GM18861 (cell line): ENCODE data around the gene THAP9.
A peak's percentile ranks its signal among the peaks of the same experiment; 100 is the strongest.
"Not testable (repeated sequence)": the region's sequence is repeated elsewhere in the genome, so short reads cannot be mapped to it uniquely, and the experiment has no call there.

Experiments
- ATAC-seq: cut with Tn5 transposase; IDR thresholded peaks from one replicate; pipeline ENCODE4 v1.9.1; 2021; ENCODE audit not compliant: unreplicated experiment

THAP9 gene

GRCh38 chr4:82900411-82901182, at the start of gene THAP9:
TSS of gene THAP9 (plus strand) at chr4:82900735. CDS start at chr4:82900803, 68 bp downstream.
- peak; percentile 78 for ATAC-seq

- ATAC-seq = no peak
Observed at GRCh38 chr4:82851318-82851717, 49.2 kb upstream of the THAP9 start.

GRCh38 chr4:82851885-82852750, 48.4 kb upstream of the THAP9 start:
- no peak for ATAC-seq

GRCh38 chr4:82852751-82853285, 47.7 kb upstream of the THAP9 start:
- ATAC-seq = no peak

GRCh38 chr4:82860487-82860886, 40.0 kb upstream of the THAP9 start:
- not testable (repeated sequence) for ATAC-seq

- no peak for ATAC-seq
Observed at GRCh38 chr4:82861529-82861928, 39.0 kb upstream of the THAP9 start.

- ATAC-seq = no peak
Observed at GRCh38 chr4:82864336-82864979, 36.1 kb upstream of the THAP9 start.

- no peak for ATAC-seq
Observed at GRCh38 chr4:82865592-82865991, 34.9 kb upstream of the THAP9 start.

- not testable (repeated sequence) for ATAC-seq
Observed at GRCh38 chr4:82866033-82866432, 34.5 kb upstream of the THAP9 start.

- ATAC-seq = no peak
Observed at GRCh38 chr4:82866706-82867385, 33.7 kb upstream of the THAP9 start.

GRCh38 chr4:82868572-82868971, 32.0 kb upstream of the THAP9 start:
- ATAC-seq = no peak

GRCh38 chr4:82885410-82885809, 15.1 kb upstream of the THAP9 start:
- ATAC-seq = no peak

- no peak for ATAC-seq
Observed at GRCh38 chr4:82886147-82886942, 14.2 kb upstream of the THAP9 start.

GRCh38 chr4:82889287-82889686, 11.2 kb upstream of the THAP9 start:
- ATAC-seq = no peak

- ATAC-seq = peak; percentile 0
Observed at GRCh38 chr4:82890528-82890900, 10.0 kb upstream of the THAP9 start.

GRCh38 chr4:82890901-82891706, 9.4 kb upstream of the THAP9 start, which contains the start of gene SEC31A:
TSS of gene SEC31A (minus strand) at chr4:82891153. CDS start at chr4:82881936, 9,217 bp downstream.
- peak; percentile 71 for ATAC-seq

GRCh38 chr4:82891707-82892466, 8.6 kb upstream of the THAP9 start:
- ATAC-seq = no peak

- ATAC-seq = no peak
Observed at GRCh38 chr4:82892467-82892802, 8.1 kb upstream of the THAP9 start.
